Fibroblast of the aortic adventitia (primary cell): Measurements from ENCODE around the gene NEBL. TPM values are rescaled to one million over a fixed set of nuclear protein-coding genes. Genes with fewer than 3 reads are reported as not detected.
"Not testable (repeated sequence)": the region's sequence is repeated elsewhere in the genome, so short reads cannot be mapped to it uniquely, and the experiment has no call there.

Source experiments
- DNase-seq: peaks from one replicate; pipeline ENCODE4 v3.0.0-alpha.2; 2010; ENCODE audit warnings: low read depth
- H3K4me3 ChIP-seq: 2 replicates; pipeline ENCODE4 v1.5.1; 2011; ENCODE audit warnings: low read depth, mild to moderate bottlenecking, control low read depth, low read length, moderate library complexity
- CTCF ChIP-seq: IDR thresholded peaks from 2 replicates; pipeline ENCODE4 v1.5.1; 2011; ENCODE audit warnings: mild to moderate bottlenecking, low read length, control low read depth, inconsistent platforms; ENCODE audit not compliant: insufficient read depth
- total RNA-seq: library from RNA; depleted of rRNA; stranded (reverse); fragments of >200 nt; gene quantifications from 2 replicates; pipeline ENCODE4 v1.2.3, GENCODE V29; 2012; ENCODE audit warnings: low replicate concordance

NEBL gene, protein sequence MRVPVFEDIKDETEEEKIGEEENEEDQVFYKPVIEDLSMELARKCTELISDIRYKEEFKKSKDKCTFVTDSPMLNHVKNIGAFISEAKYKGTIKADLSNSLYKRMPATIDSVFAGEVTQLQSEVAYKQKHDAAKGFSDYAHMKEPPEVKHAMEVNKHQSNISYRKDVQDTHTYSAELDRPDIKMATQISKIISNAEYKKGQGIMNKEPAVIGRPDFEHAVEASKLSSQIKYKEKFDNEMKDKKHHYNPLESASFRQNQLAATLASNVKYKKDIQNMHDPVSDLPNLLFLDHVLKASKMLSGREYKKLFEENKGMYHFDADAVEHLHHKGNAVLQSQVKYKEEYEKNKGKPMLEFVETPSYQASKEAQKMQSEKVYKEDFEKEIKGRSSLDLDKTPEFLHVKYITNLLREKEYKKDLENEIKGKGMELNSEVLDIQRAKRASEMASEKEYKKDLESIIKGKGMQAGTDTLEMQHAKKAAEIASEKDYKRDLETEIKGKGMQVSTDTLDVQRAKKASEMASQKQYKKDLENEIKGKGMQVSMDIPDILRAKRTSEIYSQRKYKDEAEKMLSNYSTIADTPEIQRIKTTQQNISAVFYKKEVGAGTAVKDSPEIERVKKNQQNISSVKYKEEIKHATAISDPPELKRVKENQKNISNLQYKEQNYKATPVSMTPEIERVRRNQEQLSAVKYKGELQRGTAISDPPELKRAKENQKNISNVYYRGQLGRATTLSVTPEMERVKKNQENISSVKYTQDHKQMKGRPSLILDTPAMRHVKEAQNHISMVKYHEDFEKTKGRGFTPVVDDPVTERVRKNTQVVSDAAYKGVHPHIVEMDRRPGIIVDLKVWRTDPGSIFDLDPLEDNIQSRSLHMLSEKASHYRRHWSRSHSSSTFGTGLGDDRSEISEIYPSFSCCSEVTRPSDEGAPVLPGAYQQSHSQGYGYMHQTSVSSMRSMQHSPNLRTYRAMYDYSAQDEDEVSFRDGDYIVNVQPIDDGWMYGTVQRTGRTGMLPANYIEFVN
- total RNA-seq = 0.09 and 4.3 TPM in 2 replicates

DNA sequence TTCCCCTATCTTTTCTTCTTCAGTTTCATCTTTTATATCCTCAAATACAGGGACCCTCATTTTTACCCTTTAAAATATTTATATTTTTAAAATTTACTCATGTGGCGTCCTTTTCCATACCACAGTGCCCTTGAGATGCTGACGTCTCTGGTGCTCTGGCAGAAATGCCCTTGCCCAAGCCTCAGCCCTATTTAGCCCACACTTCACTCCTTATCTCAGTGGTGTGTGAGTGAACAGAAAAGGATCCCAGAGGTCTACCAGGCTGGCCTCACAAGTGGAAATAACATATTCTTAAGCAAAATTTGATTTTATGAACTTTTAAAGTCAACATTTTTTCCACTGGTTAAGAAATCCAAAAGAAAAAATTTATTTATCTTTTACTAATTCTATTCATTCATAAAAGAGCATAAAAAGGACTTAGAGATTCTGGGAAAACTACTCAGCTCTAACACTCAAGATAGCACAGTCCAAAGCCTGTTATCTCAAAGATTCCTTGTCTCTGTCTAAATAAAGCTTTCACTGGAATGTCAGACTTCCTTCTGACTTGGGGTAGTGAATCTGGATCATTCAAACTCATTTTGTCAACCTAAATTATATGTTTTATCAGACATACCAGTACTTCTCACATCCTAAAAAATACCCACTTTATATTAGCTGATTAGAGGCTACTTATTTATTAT is at the start of gene NEBL:
TSS of gene NEBL (minus strand) at position 166 of the 680 bp plus-strand sequence. CDS start at position 60, 106 bp downstream.
- no peak for DNase-seq
- no peak for TF ChIP-seq CTCF
- H3K4me3 ChIP-seq = no peak within 1 kb of the TSS

DNA sequence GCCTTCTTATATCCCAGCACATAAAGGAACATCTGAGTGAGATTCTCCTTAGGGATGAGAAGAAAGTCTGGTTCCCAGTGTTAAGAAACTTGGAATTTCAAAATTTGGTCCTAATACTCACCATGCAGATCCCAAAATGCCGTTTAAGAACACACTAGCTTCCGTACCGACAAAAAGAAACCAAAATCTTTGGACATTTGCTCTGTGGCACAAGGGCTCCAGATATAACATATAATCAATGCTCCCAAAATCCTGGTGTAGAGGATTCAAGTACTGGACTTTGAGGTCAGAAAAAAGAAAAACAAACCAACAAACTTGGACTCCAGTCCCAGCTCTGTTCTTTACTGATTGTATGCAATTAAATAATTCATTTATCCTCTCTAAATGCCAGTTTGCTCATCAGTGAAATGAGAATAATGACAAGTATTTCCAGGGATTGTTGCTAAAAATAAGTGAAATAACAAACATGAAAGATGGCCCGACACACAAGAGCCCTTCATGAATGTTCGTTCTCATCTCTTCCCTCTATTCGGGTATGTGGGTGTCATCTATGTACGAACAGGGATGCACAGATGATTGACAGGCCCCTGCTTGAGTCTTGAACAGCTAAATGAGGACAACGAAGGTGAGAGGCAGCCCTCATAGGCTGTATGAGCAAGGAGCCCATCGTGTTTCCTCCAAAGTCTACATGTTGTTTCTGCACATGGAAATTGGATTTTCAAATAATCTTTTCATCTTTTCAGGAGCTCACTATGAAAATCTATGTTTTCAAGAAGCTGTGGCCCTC is 48.6 kb upstream of the NEBL start:
- TF ChIP-seq CTCF = no peak
- H3K4me3 ChIP-seq = no peak overlapping the region
- DNase-seq = no peak

- TF ChIP-seq CTCF = no peak
- no peak overlapping the region for H3K4me3 ChIP-seq
These were observed 47.8 kb upstream of the NEBL start for GRCh38 chr10:20944789-20945502.

GRCh38 chr10:20939414-20939813 is 42.3 kb upstream of the NEBL start:
- DNase-seq = not testable (repeated sequence)

More at GRCh38 chr10:20944789-20945502, 47.8 kb upstream of the NEBL start:
- DNase-seq = no peak

DNA sequence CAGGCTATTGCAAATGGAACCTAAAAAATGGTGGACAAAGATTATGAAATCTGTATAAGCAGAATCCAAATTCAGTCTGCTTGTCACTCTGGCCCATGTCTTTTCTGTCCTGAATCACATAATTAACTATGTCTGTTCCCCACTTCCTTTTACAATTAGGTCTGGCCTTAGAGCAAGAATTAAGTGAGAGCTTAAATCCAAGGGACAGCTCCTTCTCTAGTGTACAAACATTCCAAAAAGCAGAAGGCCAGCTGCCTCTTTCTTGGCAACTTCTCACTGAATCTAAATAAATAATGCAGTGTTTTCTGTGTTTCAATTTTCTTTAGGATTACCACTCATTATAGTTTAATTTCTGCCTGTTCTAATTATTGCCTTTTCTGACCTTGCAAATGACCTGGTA is 39.3 kb upstream of the NEBL start:
- DNase-seq = no peak
- no peak overlapping the region for H3K4me3 ChIP-seq
- TF ChIP-seq CTCF = no peak

More at GRCh38 chr10:20939414-20939813, 42.3 kb upstream of the NEBL start:
- H3K4me3 ChIP-seq = not testable (repeated sequence)

- no peak for DNase-seq
- H3K4me3 ChIP-seq = no peak overlapping the region
- TF ChIP-seq CTCF = no peak
These were observed 38.8 kb upstream of the NEBL start for GRCh38 chr10:20935931-20936330.
